ENCODE measurements around the gene DNAJC5. TPM values are rescaled to one million over a fixed set of nuclear protein-coding genes. Genes with fewer than 3 reads are reported as not detected.

The DNAJC5 gene
- total RNA-seq, 2 experiments from 2014 or later: 44.4 to 51.9 TPM

DNA sequence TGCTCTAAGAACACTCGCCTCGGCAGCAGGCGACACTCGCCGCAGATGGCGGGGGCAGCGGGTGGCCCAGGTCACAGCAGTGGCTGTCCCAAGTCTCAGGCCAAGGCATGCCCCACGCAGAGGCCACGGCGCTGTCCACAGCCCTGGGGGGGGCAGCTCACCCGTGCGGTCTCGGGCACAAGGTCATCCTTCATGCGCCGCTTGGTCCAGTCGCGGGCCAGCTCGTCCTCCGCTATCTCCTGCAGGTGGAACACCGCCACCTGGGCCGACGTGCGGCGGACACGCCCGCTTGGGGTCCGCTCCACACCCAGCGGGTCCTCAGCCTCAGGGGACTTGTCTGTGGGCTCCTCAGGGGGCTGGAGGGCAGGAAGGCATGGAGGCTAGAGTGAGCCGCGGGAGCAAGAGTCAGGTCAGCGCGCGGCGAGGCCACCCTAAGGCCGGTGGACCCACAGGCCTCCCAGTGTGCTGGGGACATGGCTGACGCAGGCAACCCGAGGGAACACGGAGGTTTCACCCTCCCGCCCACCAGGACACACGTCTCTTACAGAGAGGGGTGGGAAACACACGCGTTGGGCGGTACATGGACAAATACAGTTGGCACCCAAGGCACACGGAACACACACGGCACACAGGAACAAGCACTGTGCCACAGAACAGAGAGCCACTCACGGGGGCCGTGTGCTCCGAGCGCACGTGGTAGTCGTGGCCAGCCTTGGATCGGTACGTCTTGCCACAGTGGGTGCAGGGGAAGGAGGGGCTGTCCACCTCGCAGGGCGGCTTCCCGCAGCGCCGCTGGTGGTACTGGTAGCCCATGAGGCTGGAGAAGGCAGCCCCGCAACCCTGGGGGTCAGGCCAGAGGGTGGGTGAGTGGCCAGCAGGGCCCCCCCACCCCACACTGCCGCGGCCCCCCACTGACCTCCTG, 67.8 kb downstream of the DNAJC5 start:
- DNase-seq: no peak
- Mint-ChIP-seq H3K27ac (no peak overlapping the region), H3K9me3 (ENCODE audit: low read depth) (peaks cover 2% of the 10 kb centered on the region), H3K27me3 (no peaks in the 10 kb centered on the region), H3K4me1 (peaks cover 3% of the 10 kb centered on the region), H3K4me3 (no peak overlapping the region), H3K36me3 (peaks cover 15% of the 10 kb centered on the region)
- no peak for ATAC-seq
- CTCF ChIA-PET: interaction anchor here (0.7 to 1.4 kb wide), 2 partner anchors 9 to 11 kb away, joined by 3 read pairs; no protein-coding TSS in a partner anchor

DNA sequence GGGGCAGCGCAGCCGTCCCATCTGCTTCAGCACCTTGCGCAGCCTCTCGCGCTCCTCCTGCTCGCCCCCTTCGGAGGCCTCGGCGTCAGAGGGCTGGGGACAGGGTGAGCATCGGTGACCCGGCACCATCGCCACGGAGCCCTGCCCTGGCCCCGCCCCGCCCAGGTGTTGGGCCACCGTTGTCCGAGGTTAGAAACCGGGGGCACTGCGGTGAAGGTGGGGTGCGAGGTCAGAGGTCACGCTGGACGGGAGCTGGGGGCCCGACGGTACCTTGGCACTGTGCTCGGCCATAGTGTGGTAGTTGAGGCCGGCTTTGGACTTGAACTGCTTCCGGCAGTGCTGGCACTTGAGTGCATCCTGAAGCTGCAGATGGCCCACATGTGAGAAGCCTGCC, 68.4 kb downstream of the DNAJC5 start:
- CTCF ChIA-PET: interaction anchor here (1.5 kb wide), 1 partner anchor 10 kb away, joined by 5 read pairs; no protein-coding TSS in a partner anchor
- ATAC-seq: no peak
- Mint-ChIP-seq H3K4me1 (peaks cover 4% of the 10 kb centered on the region), H3K36me3 (peaks cover 15% of the 10 kb centered on the region), H3K4me3 (no peak overlapping the region), H3K27me3 (no peaks in the 10 kb centered on the region), H3K9me3 (ENCODE audit: low read depth) (peaks cover 2% of the 10 kb centered on the region), H3K27ac (no peak overlapping the region)
- DNase-seq: no peak

DNA sequence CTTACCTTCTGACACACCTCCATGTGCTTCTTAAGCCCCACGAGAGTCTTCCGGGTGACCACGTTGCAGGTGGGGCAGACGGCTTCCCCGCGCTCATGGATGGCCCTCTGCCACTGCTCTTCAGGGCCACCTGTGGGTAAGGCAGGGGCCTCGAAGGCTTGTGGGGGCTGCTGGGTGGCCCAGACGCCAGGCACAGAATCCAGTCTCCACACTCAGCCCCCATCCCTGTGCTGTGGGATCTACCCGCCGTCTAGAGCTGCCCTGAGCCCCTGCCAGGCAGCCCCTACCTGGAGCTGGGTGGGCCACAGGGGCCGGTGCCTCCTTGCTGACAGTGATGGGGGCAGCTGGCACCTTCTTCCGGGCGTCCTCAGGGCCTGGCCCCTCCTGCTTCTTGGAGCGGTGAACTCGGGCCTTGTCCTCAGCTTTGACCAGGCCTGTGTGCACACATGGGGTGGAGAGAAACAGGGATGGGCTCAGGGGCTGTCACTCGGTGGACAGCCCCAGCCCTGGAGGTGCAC, 68.9 kb downstream of the DNAJC5 start:
- Mint-ChIP-seq H3K27ac (no peak overlapping the region), H3K4me1 (peaks cover 9% of the 10 kb centered on the region), H3K36me3 (peaks cover 15% of the 10 kb centered on the region), H3K27me3 (no peaks in the 10 kb centered on the region), H3K4me3 (no peak overlapping the region), H3K9me3 (ENCODE audit: low read depth) (peaks cover 2% of the 10 kb centered on the region)
- CTCF ChIA-PET: interaction anchor here (1.5 kb wide), 1 partner anchor 10 kb away, joined by 5 read pairs; no protein-coding TSS in a partner anchor
- DNase-seq (no peak), ATAC-seq (no peak)

GRCh38 chr20:63964412-63964811, 69.5 kb downstream of the DNAJC5 start:
- CTCF ChIA-PET: interaction anchor here (1.5 kb wide), 1 partner anchor 9 kb away, joined by 5 read pairs; no protein-coding TSS in a partner anchor
- no peak for ATAC-seq
- peaks cover 15% of the 10 kb centered on the region for H3K36me3 Mint-ChIP-seq
- no peak overlapping the region for H3K4me3 Mint-ChIP-seq
- peaks cover 11% of the 10 kb centered on the region for H3K4me1 Mint-ChIP-seq
- no peak overlapping the region for H3K27ac Mint-ChIP-seq
- H3K9me3 Mint-ChIP-seq (ENCODE audit: low read depth): peaks cover 2% of the 10 kb centered on the region
- no peaks in the 10 kb centered on the region for H3K27me3 Mint-ChIP-seq
- no peak for DNase-seq

DNA sequence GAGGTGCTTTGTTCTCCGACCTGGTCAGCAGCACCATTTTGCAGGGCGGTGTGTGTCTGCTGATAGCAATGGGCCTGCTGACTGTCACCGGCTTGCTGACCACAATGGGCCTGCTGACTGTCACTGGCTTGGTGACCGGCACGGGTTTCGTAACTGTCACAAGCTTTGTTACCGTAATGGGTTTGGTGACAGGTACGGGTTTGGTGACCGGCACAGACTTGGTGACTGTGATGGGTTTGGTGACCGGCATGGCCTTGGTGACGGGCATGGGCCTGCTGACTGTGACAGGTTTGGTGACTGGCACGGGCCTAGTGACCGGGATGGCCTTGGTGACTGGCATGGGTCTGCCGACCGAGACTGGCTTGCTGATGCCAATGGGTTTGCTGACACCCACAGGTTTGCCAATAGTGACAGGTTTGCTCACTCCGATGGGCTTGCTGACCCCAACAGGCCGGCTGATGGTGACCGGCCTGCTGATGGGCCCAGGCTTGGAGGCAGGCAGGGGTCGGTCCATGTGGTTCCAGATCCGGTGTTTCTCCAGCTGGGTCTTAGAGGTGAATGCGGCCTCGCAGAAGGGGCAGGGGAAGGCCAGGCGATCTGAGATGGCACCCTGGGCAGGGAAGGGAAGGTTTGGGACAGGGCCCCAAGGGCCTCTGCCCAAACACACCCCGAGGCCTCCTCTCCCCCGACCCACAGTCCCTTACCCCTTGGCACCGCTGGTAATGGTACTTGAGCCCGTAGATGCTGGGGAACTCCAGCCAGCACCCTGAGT, 71.4 kb downstream of the DNAJC5 start:
- ATAC-seq (no peak), DNase-seq (no peak)
- peaks cover 13% of the 10 kb centered on the region for H3K4me1 Mint-ChIP-seq
- H3K4me3 Mint-ChIP-seq: no peak overlapping the region
- H3K27me3 Mint-ChIP-seq: peaks cover 3% of the 10 kb centered on the region
- H3K9me3 Mint-ChIP-seq (ENCODE audit: low read depth): peaks cover 2% of the 10 kb centered on the region
- H3K27ac Mint-ChIP-seq: no peak overlapping the region
- CTCF ChIA-PET: interaction anchor here (0.6 to 2.2 kb wide), 3 partner anchors 10 to 470 kb away, joined by 3 to 6 read pairs (median 5); partner anchors contain the start of gene UCKL1
- H3K36me3 Mint-ChIP-seq: peaks cover 15% of the 10 kb centered on the region

DNA sequence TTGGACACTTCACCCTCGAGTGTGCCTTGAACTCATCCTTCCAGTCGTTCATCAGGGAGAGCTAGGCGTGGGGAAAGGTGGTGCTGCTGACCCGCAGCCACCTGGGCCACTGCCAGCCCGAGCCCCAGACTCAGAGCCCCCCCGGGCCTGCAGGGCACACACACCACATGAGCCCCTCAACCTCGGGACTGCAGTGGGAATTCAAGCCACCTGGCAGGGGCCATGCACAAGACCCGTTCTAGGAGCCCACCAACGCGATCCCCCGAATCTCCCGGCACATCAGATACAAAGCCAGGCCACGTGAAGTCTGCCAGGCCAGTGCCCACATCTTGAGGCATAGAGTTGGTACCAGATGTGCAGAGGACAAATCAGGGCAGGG, 72.0 kb downstream of the DNAJC5 start:
- H3K36me3 Mint-ChIP-seq: peaks cover 15% of the 10 kb centered on the region
- DNase-seq: no peak
- peaks cover 13% of the 10 kb centered on the region for H3K4me1 Mint-ChIP-seq
- CTCF ChIA-PET: interaction anchor here (1.5 to 2.2 kb wide), 2 partner anchors 11 kb away, joined by 3 to 6 read pairs; partner anchors contain the start of gene UCKL1
- peaks cover 2% of the 10 kb centered on the region for H3K9me3 Mint-ChIP-seq (ENCODE audit: low read depth)
- no peak for ATAC-seq
- H3K27me3 Mint-ChIP-seq: peaks cover 3% of the 10 kb centered on the region
- H3K27ac Mint-ChIP-seq: no peak overlapping the region
- no peak overlapping the region for H3K4me3 Mint-ChIP-seq

- DNase-seq (no peak), ATAC-seq (no peak)
- Mint-ChIP-seq H3K9me3 (ENCODE audit: low read depth) (peaks cover 2% of the 10 kb centered on the region), H3K4me1 (peaks cover 13% of the 10 kb centered on the region), H3K4me3 (no peak overlapping the region), H3K27me3 (peaks cover 3% of the 10 kb centered on the region), H3K27ac (no peak overlapping the region), H3K36me3 (peaks cover 13% of the 10 kb centered on the region)
- CTCF ChIA-PET: interaction anchor here (1.5 to 2.2 kb wide), 5 partner anchors 10 to 471 kb away, joined by 3 to 9 read pairs (median 6); partner anchors contain the start of genes PRPF6, SAMD10 and UCKL1
Observed at GRCh38 chr20:63967330-63968135, 72.6 kb downstream of the DNAJC5 start.

DNA sequence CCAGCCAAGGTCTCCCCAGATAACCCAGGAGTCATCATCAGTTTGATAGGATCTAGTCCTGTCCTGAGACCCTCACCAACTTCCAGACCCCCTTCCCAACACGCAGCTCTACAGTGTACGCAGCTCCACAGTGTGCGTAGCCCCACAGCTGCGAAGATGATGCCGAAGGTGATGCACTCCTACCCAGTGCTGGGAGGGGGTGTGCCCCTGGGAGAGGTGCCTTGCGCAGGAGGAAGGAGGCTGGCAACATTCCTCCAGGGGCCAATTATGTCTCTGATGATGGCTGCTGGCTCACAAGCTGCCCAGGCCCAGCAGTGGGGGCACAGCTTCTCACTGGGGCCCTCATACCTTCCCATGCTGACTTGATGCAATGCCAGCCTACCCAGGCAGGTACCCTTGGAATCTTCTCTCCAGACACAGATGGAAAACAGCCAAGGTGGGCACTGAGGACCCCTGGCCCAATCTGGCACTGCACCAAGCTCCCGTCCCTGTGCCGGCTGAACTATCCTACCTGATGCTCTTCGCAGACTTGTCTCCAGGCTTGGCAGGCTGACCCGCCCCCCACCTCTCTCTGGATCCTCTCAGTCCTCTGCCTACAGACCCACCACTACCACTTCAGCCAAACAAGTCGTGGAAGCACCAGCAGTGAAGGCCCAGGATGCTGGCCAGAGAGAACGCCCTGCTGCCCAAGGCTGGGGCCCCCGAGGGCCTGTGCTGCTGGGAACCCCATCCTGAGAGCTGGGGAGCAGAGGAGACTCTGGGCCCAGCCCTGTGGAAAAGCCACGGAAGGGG, 73.4 kb downstream of the DNAJC5 start:
- H3K36me3 Mint-ChIP-seq: peaks cover 14% of the 10 kb centered on the region
- H3K4me1 Mint-ChIP-seq: peaks cover 14% of the 10 kb centered on the region
- DNase-seq (no peak), ATAC-seq (no peak)
- peaks cover 2% of the 10 kb centered on the region for H3K9me3 Mint-ChIP-seq (ENCODE audit: low read depth)
- no peak overlapping the region for H3K27ac Mint-ChIP-seq
- CTCF ChIA-PET: interaction anchor here (1.0 to 2.2 kb wide), 5 partner anchors 12 to 472 kb away, joined by 3 to 9 read pairs (median 6); partner anchors contain the start of genes PRPF6, PTK6, SAMD10 and UCKL1
- peaks cover 3% of the 10 kb centered on the region for H3K27me3 Mint-ChIP-seq
- H3K4me3 Mint-ChIP-seq: peak overlapping the region; percentile 68

- peaks cover 2% of the 10 kb centered on the region for H3K9me3 Mint-ChIP-seq (ENCODE audit: low read depth)
- H3K4me3 Mint-ChIP-seq: peak overlapping the region; percentile 68
- CTCF ChIA-PET: interaction anchor here (1.0 to 2.2 kb wide), 5 partner anchors 11 to 473 kb away, joined by 3 to 9 read pairs (median 6); partner anchors contain the start of genes PRPF6, PTK6, SAMD10 and UCKL1
- H3K4me1 Mint-ChIP-seq: peaks cover 20% of the 10 kb centered on the region
- peak overlapping the region; percentile 65 for H3K27ac Mint-ChIP-seq
- H3K27me3 Mint-ChIP-seq: peaks cover 3% of the 10 kb centered on the region
- ATAC-seq: peak; percentile 21
- H3K36me3 Mint-ChIP-seq: peaks cover 17% of the 10 kb centered on the region
- peak; percentile 45 for DNase-seq
Observed at GRCh38 chr20:63968928-63969760, 74.2 kb downstream of the DNAJC5 start.

DNA sequence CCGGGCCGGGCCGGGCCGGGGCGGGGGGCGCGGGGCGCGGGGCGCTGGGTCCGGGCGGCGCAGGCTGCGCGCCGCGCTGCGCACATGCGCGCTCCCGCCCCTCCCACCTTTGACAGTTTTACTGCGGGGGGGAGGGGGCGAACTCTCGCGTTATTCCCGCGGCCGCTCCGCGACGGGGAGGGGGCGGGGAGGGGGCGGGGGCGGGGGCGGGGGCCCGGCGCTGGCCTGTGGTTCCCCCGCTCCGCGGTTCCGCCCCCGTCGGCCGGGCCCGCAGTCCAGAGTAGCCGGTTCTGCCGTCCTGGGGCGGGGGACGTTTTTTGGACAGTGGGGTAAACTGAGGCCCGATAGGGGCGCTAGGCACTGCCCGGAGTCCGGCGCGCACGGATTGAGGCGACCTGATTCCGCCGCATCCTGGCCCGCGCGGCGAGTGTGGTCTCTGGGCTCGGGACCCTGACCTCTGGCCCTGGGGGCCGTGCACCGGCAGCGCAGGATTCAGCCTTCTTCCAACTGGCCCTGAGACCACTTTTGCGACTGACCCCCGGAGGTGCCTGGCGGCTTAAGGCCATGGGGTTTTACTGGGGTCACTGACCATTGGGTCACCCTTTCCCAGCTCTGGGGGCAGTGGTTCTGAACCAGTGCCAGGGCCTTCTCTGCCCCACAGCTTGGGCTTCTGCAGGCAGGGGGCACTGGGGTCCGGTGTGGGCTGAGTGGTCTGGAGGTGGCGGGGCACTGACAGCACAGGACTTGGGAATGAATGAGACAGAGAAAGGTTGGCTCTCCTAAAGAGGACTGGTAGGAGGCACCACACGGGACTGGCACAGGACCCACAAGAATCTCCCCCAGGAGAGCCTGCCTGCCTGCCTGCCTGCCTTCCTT, 75.2 kb downstream of the DNAJC5 start, which contains the start of gene ZNF512B:
ZNF512B (minus strand) TSS at position 93 of the 876 bp plus-strand sequence. CDS start 1,980 bp downstream, outside the sequence.
- CTCF ChIA-PET: interaction anchor here (1.6 kb wide), 1 partner anchor 10 kb away, joined by 4 read pairs; no protein-coding TSS in a partner anchor
- Mint-ChIP-seq H3K27me3 (peaks cover 3% of the 10 kb centered on the region), H3K36me3 (peaks cover 20% of the 10 kb centered on the region), H3K27ac (peak within 1 kb of the TSS; percentile 65), H3K4me1 (peaks cover 25% of the 10 kb centered on the region), H3K9me3 (ENCODE audit: low read depth) (peaks cover 2% of the 10 kb centered on the region), H3K4me3 (peak within 1 kb of the TSS; percentile 68)
- DNase-seq: peak; percentile 61
- peak; percentile 38 for ATAC-seq

Measured in activated CD8-positive, alpha-beta memory T cell treated with anti-CD3 and anti-CD28 coated beads, Interleukin-2, amount 10 ng/mL, durations not matched to agents 7 days and 5 days (primary cell).